Measurements from ENCODE around the gene PPP2R3A. TPM values are rescaled to one million over a fixed set of nuclear protein-coding genes. Genes with fewer than 3 reads are reported as not detected.

PPP2R3A gene, protein sequence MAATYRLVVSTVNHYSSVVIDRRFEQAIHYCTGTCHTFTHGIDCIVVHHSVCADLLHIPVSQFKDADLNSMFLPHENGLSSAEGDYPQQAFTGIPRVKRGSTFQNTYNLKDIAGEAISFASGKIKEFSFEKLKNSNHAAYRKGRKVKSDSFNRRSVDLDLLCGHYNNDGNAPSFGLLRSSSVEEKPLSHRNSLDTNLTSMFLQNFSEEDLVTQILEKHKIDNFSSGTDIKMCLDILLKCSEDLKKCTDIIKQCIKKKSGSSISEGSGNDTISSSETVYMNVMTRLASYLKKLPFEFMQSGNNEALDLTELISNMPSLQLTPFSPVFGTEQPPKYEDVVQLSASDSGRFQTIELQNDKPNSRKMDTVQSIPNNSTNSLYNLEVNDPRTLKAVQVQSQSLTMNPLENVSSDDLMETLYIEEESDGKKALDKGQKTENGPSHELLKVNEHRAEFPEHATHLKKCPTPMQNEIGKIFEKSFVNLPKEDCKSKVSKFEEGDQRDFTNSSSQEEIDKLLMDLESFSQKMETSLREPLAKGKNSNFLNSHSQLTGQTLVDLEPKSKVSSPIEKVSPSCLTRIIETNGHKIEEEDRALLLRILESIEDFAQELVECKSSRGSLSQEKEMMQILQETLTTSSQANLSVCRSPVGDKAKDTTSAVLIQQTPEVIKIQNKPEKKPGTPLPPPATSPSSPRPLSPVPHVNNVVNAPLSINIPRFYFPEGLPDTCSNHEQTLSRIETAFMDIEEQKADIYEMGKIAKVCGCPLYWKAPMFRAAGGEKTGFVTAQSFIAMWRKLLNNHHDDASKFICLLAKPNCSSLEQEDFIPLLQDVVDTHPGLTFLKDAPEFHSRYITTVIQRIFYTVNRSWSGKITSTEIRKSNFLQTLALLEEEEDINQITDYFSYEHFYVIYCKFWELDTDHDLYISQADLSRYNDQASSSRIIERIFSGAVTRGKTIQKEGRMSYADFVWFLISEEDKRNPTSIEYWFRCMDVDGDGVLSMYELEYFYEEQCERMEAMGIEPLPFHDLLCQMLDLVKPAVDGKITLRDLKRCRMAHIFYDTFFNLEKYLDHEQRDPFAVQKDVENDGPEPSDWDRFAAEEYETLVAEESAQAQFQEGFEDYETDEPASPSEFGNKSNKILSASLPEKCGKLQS (N-terminal part only)
- total RNA-seq (2011; cell fraction: chromatin; rRNA removed; ENCODE audit: low replicate concordance) = 0.44 and 1.6 TPM in 2 replicates
- 0.33 and 0.39 TPM in 2 replicates for total RNA-seq (2011; cell fraction: nucleolus; rRNA removed)
- total RNA-seq (2011; cell fraction: nucleoplasm; rRNA removed) = 0.46 and 0.66 TPM in 2 replicates
- total RNA-seq (2014; rRNA removed) (0.16 and 0.50 TPM in 2 replicates), total RNA-seq (2014; rRNA removed; fragmentation: Illumina TruSeq; extraction: Trizol) (0.40 and 0.48 TPM in 2 replicates), total RNA-seq (2015; rRNA removed; fragmentation: Illumina TruSeq; extraction: Trizol) (0.30 and 0.33 TPM in 2 replicates), total RNA-seq (2021) (0.18 and 0.22 TPM in 2 replicates), polyA plus RNA-seq (2011; rRNA removed) (0.27 and 0.42 TPM in 2 replicates), polyA plus RNA-seq (2014; fragmentation: Illumina TruSeq; extraction: Trizol) (0.17 and 0.24 TPM in 2 replicates), polyA plus RNA-seq (2014; fragmentation: Nextera tagmentation; extraction: Ambion mirVana) (under 1 TPM; 0.10 to 0.11 TPM), polyA plus RNA-seq (2014; rRNA removed) (0.11 and 0.23 TPM in 2 replicates), polyA minus RNA-seq (2011; rRNA and poly(A)+ RNA removed) (1.1 and 1.5 TPM in 2 replicates), Bru-seq, nascent RNA (percentile 33 among the genes with signal in this experiment), BruChase-seq, experiment 1, labeled RNA remaining after a 2-hour chase (percentile 31 among the genes with signal in this experiment), BruChase-seq, experiment 2, labeled RNA remaining after a 6-hour chase (percentile 27 among the genes with signal in this experiment)
- polyA plus RNA-seq (2011; cell fraction: cytosol; rRNA removed) = 0.12 and 0.21 TPM in 2 replicates
- polyA plus RNA-seq (2011; cell fraction: nucleus; rRNA removed) = 0.21 and 0.27 TPM in 2 replicates
- polyA plus RNA-seq (2012) = 0.14 and 0.20 TPM in 2 replicates
- polyA minus RNA-seq (2011; cell fraction: cytosol; rRNA and poly(A)+ RNA removed) = 0.27 and 0.76 TPM in 2 replicates
- 0.78 and 0.81 TPM in 2 replicates for polyA minus RNA-seq (2011; cell fraction: nucleus; rRNA and poly(A)+ RNA removed)
- long read RNA-seq, experiment 1, partial matches to known transcripts = 1 of 2 reads
- long read RNA-seq, experiment 1, other reads (novel, unspliced or antisense) = 1 of 2 reads
- long read RNA-seq, experiment 2 = 0 reads
- long read RNA-seq, experiment 3, partial matches to known transcripts = 0 of 1 reads
- long read RNA-seq, experiment 3, other reads (novel, unspliced or antisense) = 1 of 1 reads

DNA sequence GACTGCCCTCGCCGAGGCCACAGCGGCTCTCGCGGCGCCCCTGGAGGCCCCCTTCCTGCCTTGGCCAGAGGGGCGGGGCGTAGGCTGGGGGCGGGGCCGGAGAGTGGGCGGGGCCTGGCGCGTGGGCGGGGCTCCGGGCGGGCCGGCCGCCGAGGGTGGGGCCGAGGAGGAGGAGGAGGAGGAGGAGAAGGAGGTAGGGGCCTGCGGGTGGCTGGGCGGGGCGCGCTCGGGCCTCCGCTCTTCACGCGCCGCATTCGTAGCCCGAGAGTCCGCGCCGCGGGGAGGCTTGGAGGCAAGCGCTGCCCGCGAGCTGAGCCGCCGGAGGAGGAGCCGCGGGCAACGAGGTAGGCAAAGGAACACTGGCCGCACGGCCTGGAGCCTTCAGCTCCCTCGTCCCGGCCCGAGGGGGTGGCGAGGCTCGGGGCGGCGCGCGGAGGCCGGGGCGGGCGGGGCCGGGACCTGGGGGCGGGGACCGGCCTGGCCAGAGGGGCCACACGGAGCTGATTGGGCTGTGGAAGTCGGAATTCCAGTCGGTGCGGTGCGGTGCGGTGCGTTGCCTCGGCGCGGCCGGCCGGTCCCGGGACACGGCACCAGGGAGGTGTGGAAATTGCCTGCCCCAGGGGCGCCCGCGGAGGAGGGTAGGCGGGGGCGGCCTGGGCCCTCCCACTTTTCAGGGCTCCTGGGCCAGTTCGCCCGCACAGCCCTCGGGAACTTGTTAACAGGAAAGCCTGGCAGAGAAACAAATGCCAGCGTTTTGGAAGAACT lies at the start of gene PPP2R3A:
Gene PPP2R3A (plus strand): TSS at position 223 of the 765 bp plus-strand sequence. CDS start 35,771 bp downstream, outside the sequence.
- Histone ChIP-seq H4K20me1 (replicated peaks; ENCODE audit: control insufficient read depth, insufficient read depth, low read length) (no peaks in the 10 kb centered on the region), H3K9ac (ENCODE audit: insufficient read depth in 1 of 2, low read depth in 2 of 2, low read length in 2 of 2) (peak within 1 kb of the TSS; percentile 41 to 90; a peak in 3 of 4 replicates), H3K4me1 (replicated peaks in 1 of 2; ENCODE audit: control insufficient read depth in 2 of 2, insufficient read depth in 2 of 2, low read length in 2 of 2) (peaks cover 0 to 7% of the 10 kb centered on the region in 2 experiments; a peak in 2 of 5 replicates), H3K27me3 (ENCODE audit: control insufficient read depth in 2 of 2, insufficient read depth in 2 of 2, low read length in 2 of 2) (no peaks in the 10 kb centered on the region), H3K9me3 (replicated peaks; ENCODE audit: control insufficient read depth, insufficient read depth, low read depth, low read length) (no peaks in the 10 kb centered on the region), H3K27ac (ENCODE audit: extremely low read depth, low read depth, low read length) (no peak within 1 kb of the TSS), H3K9me1 (ENCODE audit: control insufficient read depth, insufficient read depth, low read length) (no peaks in the 10 kb centered on the region), H3K79me2 (ENCODE audit: control insufficient read depth, insufficient read depth, low read length) (no peaks in the 10 kb centered on the region), H3K4me3 (peak within 1 kb of the TSS; percentile 59), H2AFZ (ENCODE audit: low read depth, low read length) (peak within 1 kb of the TSS; percentile 84), H3K36me3 (ENCODE audit: control insufficient read depth, insufficient read depth, low read length) (no peaks in the 10 kb centered on the region), H3K4me2 (ENCODE audit: insufficient read depth, low read length) (peak within 1 kb of the TSS; percentile 77)
- intact Hi-C loops (cut with micrococcal nuclease) = no loop called here
- ATAC-seq (peak; percentile 98), DNase-seq (ENCODE audit: extremely low read depth in 1 of 4, low spot score in 3 of 4) (peak; percentile 80 to 92 (median 90)), FAIRE-seq (no peak)
- BruUV-seq (replicated peaks) = no TSS peak
- 0% methylated on average over 3 of the region's 83 CpGs for WGBS (ENCODE audit: insufficient coverage, low coverage, missing lambda C conversion rate)
- ChIA-PET POLR2A (interaction anchor here (1.0 kb wide), 1 partner anchor 24 kb away, joined by 3 read pairs; no protein-coding TSS in a partner anchor), CTCF (ENCODE audit: low intra/inter-chr PET ratio) (no interaction called here)
- in situ Hi-C loops (cut with MboI) = no loop called here
- TF ChIP-seq CCNT2 (IDR thresholded peaks at IDR 0.05; ENCODE audit: borderline replicate concordance, extremely low read depth, insufficient read length, low read depth, low read length) (peak; percentile 10), EGR1 (conservative IDR thresholded peaks at IDR 0.05) (peak; percentile 76), ZFX (CRISPR knock-in tag; IDR thresholded peaks at IDR 0.05) (peak; percentile 58), FOXJ3 (CRISPR knock-in tag; IDR thresholded peaks at IDR 0.05) (no peak), CXXC5 (CRISPR knock-in tag; IDR thresholded peaks at IDR 0.05) (peak; percentile 50; the same call in 1 of the 2 replicates), PHF8 (IDR thresholded peaks at IDR 0.05; ENCODE audit: borderline replicate concordance, low read length) (peak; percentile 34; the same call in 1 of the 2 replicates)
- TF ChIP-seq, protein P1, sequence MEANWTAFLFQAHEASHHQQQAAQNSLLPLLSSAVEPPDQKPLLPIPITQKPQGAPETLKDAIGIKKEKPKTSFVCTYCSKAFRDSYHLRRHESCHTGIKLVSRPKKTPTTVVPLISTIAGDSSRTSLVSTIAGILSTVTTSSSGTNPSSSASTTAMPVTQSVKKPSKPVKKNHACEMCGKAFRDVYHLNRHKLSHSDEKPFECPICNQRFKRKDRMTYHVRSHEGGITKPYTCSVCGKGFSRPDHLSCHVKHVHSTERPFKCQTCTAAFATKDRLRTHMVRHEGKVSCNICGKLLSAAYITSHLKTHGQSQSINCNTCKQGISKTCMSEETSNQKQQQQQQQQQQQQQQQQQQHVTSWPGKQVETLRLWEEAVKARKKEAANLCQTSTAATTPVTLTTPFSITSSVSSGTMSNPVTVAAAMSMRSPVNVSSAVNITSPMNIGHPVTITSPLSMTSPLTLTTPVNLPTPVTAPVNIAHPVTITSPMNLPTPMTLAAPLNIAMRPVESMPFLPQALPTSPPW (CRISPR knock-in tag; IDR thresholded peaks at IDR 0.05) = peak; percentile 92
- TF ChIP-seq, protein P2, sequence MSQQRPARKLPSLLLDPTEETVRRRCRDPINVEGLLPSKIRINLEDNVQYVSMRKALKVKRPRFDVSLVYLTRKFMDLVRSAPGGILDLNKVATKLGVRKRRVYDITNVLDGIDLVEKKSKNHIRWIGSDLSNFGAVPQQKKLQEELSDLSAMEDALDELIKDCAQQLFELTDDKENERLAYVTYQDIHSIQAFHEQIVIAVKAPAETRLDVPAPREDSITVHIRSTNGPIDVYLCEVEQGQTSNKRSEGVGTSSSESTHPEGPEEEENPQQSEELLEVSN (IDR thresholded peaks at IDR 0.05; ENCODE audit: borderline replicate concordance in 1 of 2, extremely low read depth in 1 of 2, insufficient read depth in 1 of 2, insufficient read length in 1 of 2, low read depth in 1 of 2, low read length in 1 of 2, poor library complexity in 1 of 2, severe bottlenecking in 1 of 2) = peak in 1 of 2 experiments; percentile 49

Data from K562 (cell line).